Ascending aorta (tissue), 2 donors: ENCODE data around the gene CBR3. TPM values are rescaled to one million over a fixed set of nuclear protein-coding genes. Genes with fewer than 3 reads are reported as not detected.
A peak's percentile ranks its signal among the peaks of the same experiment; 100 is the strongest.
"Not testable (repeated sequence)": the region's sequence is repeated elsewhere in the genome, so short reads cannot be mapped to it uniquely, and the experiment has no call there.

ENCODE experiments used
- DNase-seq, 2 donors: peaks; one replicate each; pipeline ENCODE4 v3.0.0-alpha.2; 2019; ENCODE audit warnings: low spot score in 2 of 2
- H3K27ac ChIP-seq, 2 donors: fragments of 200-600 bp; sonication (generic); one replicate each; pipeline ENCODE4 v1.5.1; 2016 to 2017; ENCODE audit warnings: mild to moderate bottlenecking in 1 of 2
- H3K27me3 ChIP-seq: fragments of 200-600 bp; sonication (generic); one replicate; pipeline ENCODE4 v1.5.1; 2017
- H3K36me3 ChIP-seq, 2 donors: fragments of 200-600 bp; sonication (generic); one replicate each; pipeline ENCODE4 v1.5.1; 2016
- H3K4me1 ChIP-seq, 2 donors: fragments of 200-600 bp; sonication (generic); one replicate each; pipeline ENCODE4 v1.5.1; 2016 to 2017; ENCODE audit warnings: mild to moderate bottlenecking in 1 of 2
- H3K4me3 ChIP-seq, 2 donors: fragments of 200-600 bp; sonication (generic); one replicate each; pipeline ENCODE4 v1.5.1; 2016 to 2017; ENCODE audit warnings: mild to moderate bottlenecking in 1 of 2
- H3K9me3 ChIP-seq, 2 donors: fragments of 200-600 bp; sonication (generic); one replicate each; pipeline ENCODE4 v1.5.1; 2016
- CTCF ChIP-seq, 3 experiments: fragments of 200-600 bp in 2 of 3; fragments of 450-650 bp in 1 of 3; sonication (generic) in 2 of 3; IDR thresholded peaks; one replicate each; pipeline ENCODE4 v1.5.1; 2016 to 2019; ENCODE audit warnings: antibody characterized with exemption in 3 of 3, mild to moderate bottlenecking in 1 of 3, moderate library complexity in 1 of 3
- intact Hi-C: fragments of 100-400 bp; cut with DNase I; formaldehyde crosslinking; loops from one replicate; pipeline ENCODE4 v1.15.1; 2023
- total RNA-seq: library from RNA; depleted of rRNA; stranded (reverse); fragments of >200 nt; gene quantifications from one replicate; pipeline ENCODE4 v1.1.0, GENCODE V29; 2016

CBR3 gene
- total RNA-seq, 1 donor from 2014 or later: 59.2 TPM

- no peaks in the 10 kb centered on the region for H3K36me3 ChIP-seq
- H3K27ac ChIP-seq: no peak overlapping the region
- H3K27me3 ChIP-seq: no peaks in the 10 kb centered on the region
- H3K4me3 ChIP-seq: no peak overlapping the region
- intact Hi-C loops: no loop called here
- DNase-seq: no peak
- no peaks in the 10 kb centered on the region for H3K9me3 ChIP-seq
- no peak for TF ChIP-seq CTCF (IDR thresholded peaks at IDR 0.05)
- no peaks in the 10 kb centered on the region for H3K4me1 ChIP-seq
Observed at GRCh38 chr21:36096398-36097290, 38.2 kb upstream of the CBR3 start.

GRCh38 chr21:36097427-36098181, 37.3 kb upstream of the CBR3 start:
- Histone ChIP-seq H3K36me3 (no peaks in the 10 kb centered on the region), H3K4me1 (no peaks in the 10 kb centered on the region), H3K27me3 (no peaks in the 10 kb centered on the region), H3K27ac (peak overlapping the region in 1 of 2 donors; percentile 8), H3K4me3 (no peak overlapping the region), H3K9me3 (no peaks in the 10 kb centered on the region)
- no peak for TF ChIP-seq CTCF (IDR thresholded peaks at IDR 0.05)
- DNase-seq: no peak
- intact Hi-C loops: no loop called here

GRCh38 chr21:36098182-36098532, 36.7 kb upstream of the CBR3 start:
- Histone ChIP-seq H3K4me3 (no peak overlapping the region), H3K27me3 (no peaks in the 10 kb centered on the region), H3K36me3 (no peaks in the 10 kb centered on the region), H3K27ac (no peak overlapping the region), H3K4me1 (no peaks in the 10 kb centered on the region), H3K9me3 (no peaks in the 10 kb centered on the region)
- TF ChIP-seq CTCF (IDR thresholded peaks at IDR 0.05): no peak
- intact Hi-C loops: no loop called here
- DNase-seq: no peak

GRCh38 chr21:36099000-36099399, 35.9 kb upstream of the CBR3 start:
- no peaks in the 10 kb centered on the region for H3K9me3 ChIP-seq
- no peak for TF ChIP-seq CTCF (IDR thresholded peaks at IDR 0.05)
- intact Hi-C loops: no loop called here

GRCh38 chr21:36099695-36100211, 35.1 kb upstream of the CBR3 start:
- DNase-seq, H3K27me3 ChIP-seq, H3K27ac ChIP-seq, H3K9me3 ChIP-seq, H3K36me3 ChIP-seq, H3K4me3 ChIP-seq, H3K4me1 ChIP-seq, intact Hi-C loops: not testable (repeated sequence)

More at GRCh38 chr21:36099000-36099399, 35.9 kb upstream of the CBR3 start:
- no peak for DNase-seq
- Histone ChIP-seq H3K27me3 (no peaks in the 10 kb centered on the region), H3K27ac (no peak overlapping the region), H3K4me1 (no peaks in the 10 kb centered on the region), H3K4me3 (no peak overlapping the region), H3K36me3 (no peaks in the 10 kb centered on the region)
